ENCODE results near the gene CACNA1C.

DNA sequence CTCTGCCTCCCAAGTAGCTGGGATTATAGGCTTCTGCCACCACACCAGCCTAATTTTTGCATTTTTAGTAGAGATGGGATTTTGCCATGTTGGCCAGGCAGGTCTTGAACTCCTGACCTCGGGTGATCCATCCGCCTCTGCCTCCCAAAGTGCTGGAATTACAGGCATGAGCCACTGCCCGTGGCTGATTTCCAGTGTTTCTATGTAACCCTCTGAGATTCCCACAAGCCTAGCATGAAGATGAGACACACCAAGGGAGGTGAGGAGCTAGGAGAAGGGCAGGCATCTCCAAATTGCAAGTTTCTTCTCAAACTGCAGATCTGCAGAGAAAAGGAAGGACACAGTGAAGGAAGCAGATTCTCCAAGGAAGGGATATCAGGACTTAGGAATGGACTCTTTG is 125.0 kb downstream of the CACNA1C start:
- TF ChIP-seq, protein P1, sequence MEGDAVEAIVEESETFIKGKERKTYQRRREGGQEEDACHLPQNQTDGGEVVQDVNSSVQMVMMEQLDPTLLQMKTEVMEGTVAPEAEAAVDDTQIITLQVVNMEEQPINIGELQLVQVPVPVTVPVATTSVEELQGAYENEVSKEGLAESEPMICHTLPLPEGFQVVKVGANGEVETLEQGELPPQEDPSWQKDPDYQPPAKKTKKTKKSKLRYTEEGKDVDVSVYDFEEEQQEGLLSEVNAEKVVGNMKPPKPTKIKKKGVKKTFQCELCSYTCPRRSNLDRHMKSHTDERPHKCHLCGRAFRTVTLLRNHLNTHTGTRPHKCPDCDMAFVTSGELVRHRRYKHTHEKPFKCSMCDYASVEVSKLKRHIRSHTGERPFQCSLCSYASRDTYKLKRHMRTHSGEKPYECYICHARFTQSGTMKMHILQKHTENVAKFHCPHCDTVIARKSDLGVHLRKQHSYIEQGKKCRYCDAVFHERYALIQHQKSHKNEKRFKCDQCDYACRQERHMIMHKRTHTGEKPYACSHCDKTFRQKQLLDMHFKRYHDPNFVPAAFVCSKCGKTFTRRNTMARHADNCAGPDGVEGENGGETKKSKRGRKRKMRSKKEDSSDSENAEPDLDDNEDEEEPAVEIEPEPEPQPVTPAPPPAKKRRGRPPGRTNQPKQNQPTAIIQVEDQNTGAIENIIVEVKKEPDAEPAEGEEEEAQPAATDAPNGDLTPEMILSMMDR (IDR thresholded peaks at IDR 0.05), result no peak
- TF ChIP-seq POLR2A (IDR thresholded peaks at IDR 0.05), result no peak

Measured in esophagus squamous epithelium (tissue), 4 donors.